GM19193 (cell line): ENCODE measurements around the gene OR11H6.

Experiments used
- POLR2A ChIP-seq: IDR thresholded peaks from 4 replicates; pipeline ENCODE4 v1.6.1; 2011; ENCODE audit not compliant: insufficient read depth, insufficient read length; ENCODE audit errors: extremely low read depth

Gene OR11H6

GRCh38 chr14:20223410-20223809 lies at the start of gene OR11H6:
OR11H6 (plus strand) TSS chr14:20223710; CDS start chr14:20223710, 0 bp downstream.
- no peak for TF ChIP-seq POLR2A

GRCh38 chr14:20176330-20176729 lies 47.2 kb upstream of the OR11H6 start:
- no peak for TF ChIP-seq POLR2A

GRCh38 chr14:20177433-20177974 lies 46.0 kb upstream of the OR11H6 start:
- TF ChIP-seq POLR2A: no peak

GRCh38 chr14:20179218-20179617 lies 44.3 kb upstream of the OR11H6 start:
- no peak for TF ChIP-seq POLR2A

GRCh38 chr14:20179880-20180279 lies 43.6 kb upstream of the OR11H6 start:
- no peak for TF ChIP-seq POLR2A

GRCh38 chr14:20180486-20180885 lies 43.0 kb upstream of the OR11H6 start:
- TF ChIP-seq POLR2A: no peak

- TF ChIP-seq POLR2A: no peak
Observed at GRCh38 chr14:20184181-20184580, 39.3 kb upstream of the OR11H6 start.

- no peak for TF ChIP-seq POLR2A
Observed at GRCh38 chr14:20190596-20190995, 32.9 kb upstream of the OR11H6 start, which contains the start of gene OR11G2. OR11G2 (plus strand) TSS chr14:20190896; CDS start chr14:20197438, 6,542 bp downstream.

- TF ChIP-seq POLR2A: no peak
Observed at GRCh38 chr14:20191396-20191795, 32.1 kb upstream of the OR11H6 start.

- TF ChIP-seq POLR2A: no peak
Observed at GRCh38 chr14:20194101-20194500, 29.4 kb upstream of the OR11H6 start.

GRCh38 chr14:20195911-20196310 lies 27.6 kb upstream of the OR11H6 start:
- TF ChIP-seq POLR2A: no peak

GRCh38 chr14:20197459-20197858 lies 26.1 kb upstream of the OR11H6 start:
- TF ChIP-seq POLR2A: no peak

- no peak for TF ChIP-seq POLR2A
Observed at GRCh38 chr14:20198991-20199390, 24.5 kb upstream of the OR11H6 start.

- TF ChIP-seq POLR2A: no peak
Observed at GRCh38 chr14:20204721-20205120, 18.8 kb upstream of the OR11H6 start.

- no peak for TF ChIP-seq POLR2A
Observed at GRCh38 chr14:20209595-20209994, 13.9 kb upstream of the OR11H6 start.

- no peak for TF ChIP-seq POLR2A
Observed at GRCh38 chr14:20215196-20215595, 8.3 kb upstream of the OR11H6 start.

GRCh38 chr14:20219033-20219432 lies 4.5 kb upstream of the OR11H6 start:
- no peak for TF ChIP-seq POLR2A
